Stimulated activated CD4-positive, alpha-beta T cell treated with anti-CD3 and anti-CD28 coated beads, Interleukin-4, amount 100 ng/mL, for 4 hours (primary cell): ENCODE data around the gene SAMHD1.
"Not testable (repeated sequence)": the region's sequence is repeated elsewhere in the genome, so short reads cannot be mapped to it uniquely, and the experiment has no call there.

Source experiments
- DNase-seq, 2 experiments: peaks; one replicate each; pipeline ENCODE4 v3.0.0-alpha.2; 2020

Gene SAMHD1

DNA sequence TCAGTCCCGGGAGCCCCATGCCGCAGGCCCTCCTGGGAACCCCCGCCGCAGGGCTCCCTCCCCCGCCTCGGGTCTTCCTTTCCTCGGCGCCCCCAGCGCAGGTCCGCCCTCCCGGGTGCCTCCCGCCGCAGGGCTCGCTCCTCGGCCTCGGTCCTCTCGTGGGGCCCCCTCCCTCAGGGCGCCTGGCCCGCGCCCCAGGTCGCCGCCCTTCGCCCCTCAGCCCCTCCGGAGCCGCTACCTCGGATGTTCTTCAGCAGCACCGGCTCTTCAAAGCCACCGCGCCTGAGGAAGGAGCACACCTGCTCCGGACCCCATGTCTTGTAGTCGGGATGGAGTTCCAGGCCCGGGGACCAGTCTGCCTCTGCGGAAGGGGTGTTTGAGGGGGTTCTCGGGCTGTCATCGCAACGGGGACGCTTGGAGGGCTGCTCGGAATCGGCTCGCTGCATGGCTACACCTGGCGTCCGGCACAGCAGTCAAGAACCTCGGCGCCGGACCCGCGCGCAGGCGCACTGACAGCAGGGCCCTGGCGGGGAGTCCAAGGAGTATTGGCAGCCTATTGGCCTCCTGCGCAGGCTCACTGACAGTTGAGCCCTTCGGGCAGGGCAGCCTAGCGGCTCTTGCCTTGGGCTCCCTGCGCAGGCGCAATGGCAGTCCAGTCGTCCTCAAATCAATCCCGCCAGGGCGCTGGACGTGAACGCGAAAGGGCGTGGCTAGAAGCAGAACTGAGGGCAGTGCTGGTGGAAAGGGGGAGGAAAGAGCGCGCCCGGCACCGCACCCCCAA lies at the start of gene SAMHD1:
TSS of gene SAMHD1 (minus strand) at position 511 of the 781 bp plus-strand sequence. CDS start at position 446, 65 bp downstream.
- DNase-seq: peak; percentile 84 to 86

DNA sequence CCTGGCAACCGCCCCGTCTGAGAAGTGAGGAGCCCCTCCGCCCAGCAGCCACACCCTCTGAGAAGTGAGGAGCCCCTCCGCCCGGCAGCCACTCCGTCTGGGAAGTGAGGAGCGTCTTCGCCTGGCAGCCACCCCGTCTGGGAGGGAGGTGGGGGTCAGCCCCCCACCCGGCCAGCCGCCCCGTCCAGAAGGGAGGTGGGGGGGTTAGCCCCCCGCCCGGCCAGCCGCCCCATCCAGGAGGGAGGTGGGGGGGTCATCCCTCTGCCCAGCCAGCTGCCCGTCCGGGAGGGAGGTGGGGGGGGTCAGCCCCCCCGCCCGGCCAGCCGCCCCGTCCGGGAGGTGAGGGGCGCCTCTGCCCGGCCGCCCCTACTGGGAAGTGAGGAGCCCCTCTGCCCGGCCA lies 48.7 kb upstream of the SAMHD1 start:
- not testable (repeated sequence) for DNase-seq

DNA sequence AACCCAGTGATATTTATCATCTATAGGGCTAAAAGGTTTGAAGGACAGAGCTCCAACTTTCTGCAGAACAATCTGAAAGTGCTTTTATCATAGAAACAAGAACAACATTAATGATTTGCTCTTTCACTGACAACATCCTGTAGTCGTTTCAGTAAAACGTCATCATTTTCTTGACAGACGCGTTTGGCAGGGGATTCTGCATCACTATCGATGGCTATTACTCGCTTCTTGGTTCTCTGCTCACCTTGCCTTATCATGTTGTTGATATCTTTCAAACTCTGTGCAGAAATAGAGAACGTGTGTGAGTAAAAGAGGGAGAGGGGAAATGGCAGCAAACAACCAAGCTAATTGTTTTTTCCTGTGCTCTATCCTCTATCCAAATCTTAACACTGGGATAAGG lies 47.1 kb upstream of the SAMHD1 start:
- no peak for DNase-seq

DNA sequence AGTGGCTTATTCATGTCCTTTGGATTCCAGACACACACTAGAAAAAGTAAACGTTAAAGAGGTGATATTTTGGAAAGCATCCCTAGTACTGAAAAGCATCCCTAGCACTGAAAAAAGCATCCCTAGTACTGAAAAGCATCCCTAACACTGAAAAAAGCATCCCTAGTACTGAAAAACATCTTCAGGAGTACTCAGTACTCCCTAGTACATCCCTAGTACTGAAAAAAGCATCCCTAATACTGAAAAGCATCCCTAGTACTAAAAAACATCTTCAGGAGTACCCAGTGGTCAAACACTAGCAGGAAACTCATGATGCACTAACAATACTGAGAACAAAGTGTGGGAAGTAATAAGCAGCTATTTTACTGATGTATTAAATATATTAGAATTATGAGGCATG lies 45.6 kb upstream of the SAMHD1 start:
- DNase-seq: no peak

DNA sequence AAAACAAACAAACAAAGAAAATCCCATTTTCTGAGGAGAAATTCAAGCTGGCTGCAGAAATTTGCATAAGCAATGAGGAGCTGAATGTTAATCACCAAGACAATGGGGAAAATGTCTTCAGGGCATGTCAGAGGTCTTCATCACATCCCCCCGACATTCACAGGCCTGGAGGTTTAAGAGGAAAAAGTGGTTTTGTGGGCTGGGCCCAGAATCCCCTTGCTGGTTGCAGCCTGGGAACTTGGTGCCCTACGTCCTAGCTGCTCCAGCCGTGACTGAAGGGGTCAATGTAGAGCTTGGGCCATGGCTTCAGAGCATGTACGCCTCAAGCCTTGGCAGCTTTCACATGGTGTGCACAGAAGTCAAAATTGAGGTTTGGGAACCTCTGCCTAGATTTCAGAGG lies 42.7 kb upstream of the SAMHD1 start:
- not testable (repeated sequence) for DNase-seq

DNA sequence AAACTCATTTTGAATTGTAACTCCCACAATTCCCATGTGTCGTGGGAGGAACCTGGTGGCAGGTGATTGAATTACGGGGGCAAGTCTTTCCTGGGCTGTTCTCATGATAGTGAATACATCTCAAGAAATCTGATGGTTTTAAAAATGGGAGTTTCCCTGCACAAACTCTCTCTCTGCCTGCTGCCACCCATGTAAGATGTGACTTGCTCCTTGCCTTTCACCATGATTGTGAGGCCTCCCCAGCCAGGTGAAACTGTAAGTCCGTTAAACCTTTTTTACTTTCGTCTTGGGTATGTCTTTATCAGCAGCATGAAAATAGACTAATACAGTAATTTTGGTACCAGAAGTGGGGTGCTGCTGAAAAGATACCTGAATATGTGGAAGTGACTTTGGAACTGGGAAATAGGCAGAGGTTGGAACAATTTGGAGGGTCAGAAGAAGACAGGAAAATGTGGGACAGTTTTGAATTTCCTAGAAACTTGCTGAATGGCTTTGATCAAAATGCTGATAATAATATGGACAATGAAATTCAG lies 41.4 kb upstream of the SAMHD1 start:
- no peak for DNase-seq

DNA sequence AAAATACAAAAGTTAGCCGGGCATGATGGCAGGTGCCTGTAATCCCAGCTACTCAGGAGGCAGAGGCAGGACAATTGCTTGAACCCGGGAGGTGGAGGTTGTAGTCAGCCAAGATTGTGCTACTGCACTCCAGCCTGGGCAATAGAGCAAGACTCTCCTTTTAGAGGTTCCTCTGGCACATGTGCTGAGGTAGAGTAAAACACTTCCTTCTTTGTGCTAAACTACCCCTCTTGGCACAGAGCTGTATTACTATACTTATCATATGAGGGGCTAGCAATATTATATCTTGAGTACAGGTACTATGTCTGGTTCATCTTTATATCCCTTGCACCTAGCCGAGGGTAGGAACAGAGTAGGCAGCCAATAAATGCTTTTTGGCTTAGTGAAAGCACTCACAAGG lies 40.2 kb upstream of the SAMHD1 start:
- no peak for DNase-seq

DNA sequence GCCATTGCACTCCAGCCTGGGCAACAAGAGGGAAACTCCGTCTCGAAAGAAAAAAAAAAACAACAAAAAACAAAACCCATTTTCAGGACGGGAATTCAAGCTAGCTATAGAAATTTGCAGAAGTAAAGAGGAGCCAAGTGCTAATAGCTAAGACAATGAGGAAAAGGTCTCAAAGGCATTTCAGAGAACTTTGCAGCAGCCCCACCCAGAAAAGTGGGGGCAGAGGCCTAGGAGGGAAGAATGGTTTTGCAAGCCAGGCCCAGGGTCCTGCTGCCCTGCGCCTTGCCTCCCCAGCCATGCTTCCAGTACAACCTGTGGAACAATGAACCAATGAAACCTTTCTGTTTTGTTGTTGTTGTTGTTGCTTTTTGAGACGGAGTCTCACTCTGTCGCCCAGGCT lies 38.3 kb upstream of the SAMHD1 start:
- DNase-seq: no peak

DNA sequence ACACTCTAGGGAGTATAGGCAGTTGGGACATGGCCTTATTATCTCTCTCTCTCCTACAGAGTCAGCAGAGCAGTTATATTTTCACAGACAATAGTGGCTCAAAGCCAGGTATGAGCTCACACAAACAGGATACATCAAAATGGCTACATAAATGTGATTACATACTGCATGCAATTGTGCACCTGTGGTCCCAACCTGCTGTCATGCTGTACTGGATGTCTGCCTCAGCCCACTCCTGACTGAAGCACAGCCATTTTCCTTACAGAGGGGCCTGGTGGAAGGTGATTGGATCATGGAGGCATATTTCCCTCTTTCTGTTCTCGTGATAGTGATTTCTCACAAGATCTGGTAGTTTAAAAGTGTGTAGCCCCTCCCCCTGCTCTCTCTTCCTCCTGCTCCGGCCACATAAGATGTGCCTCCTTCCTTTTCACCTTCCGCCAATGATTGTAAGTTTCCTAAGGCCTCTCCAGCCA lies 37.0 kb upstream of the SAMHD1 start:
- DNase-seq: no peak

DNA sequence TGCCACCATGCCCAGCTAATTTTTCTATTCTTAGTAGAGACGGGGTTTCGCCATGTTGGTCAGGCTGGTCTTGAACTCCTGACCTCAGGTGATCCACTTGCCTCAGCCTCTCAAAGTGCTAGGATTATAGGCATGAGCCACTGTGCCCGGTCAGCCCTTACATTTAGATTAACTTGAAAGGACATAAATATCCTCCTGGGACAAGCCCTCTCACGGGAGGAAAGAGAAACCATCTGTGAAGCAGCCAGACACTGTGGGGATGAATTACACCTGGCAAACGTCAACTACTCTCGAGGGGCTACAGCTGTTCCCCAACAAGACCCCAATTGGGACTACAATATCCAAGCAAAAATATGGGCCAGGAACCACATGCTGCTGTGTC lies 32.7 kb upstream of the SAMHD1 start:
- DNase-seq: no peak

DNA sequence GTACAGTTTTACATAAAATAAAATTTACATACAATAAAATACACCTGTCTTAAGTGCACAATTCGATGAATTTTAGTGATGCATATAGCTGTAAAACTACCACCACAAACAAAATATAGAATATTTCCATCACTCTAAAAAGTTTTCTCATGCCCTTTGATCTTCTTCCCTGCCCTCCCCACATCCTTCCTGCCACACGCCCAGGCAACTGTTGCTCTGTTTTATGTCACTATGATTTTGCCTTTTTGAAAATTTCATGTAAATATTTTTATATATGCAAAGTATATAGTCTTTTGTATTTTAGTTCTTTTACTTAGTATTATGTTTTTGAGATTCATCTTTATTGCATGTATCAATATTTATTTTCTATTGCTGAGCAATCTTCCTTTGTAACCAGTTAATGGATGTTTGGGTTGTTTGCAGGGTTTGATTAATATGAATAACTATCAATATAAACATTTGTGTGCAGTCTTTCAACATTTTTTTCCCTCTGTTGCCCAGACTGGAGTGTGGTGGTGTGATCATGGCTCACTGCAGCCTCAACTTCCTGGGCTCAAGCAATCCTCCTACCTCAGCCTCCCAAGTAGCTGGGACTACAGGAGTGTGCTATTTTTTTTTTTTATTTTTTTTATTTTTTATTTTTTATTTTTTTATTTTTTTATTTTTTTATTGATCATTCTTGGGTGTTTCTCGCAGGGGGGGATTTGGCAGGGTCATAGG lies 23.8 kb upstream of the SAMHD1 start:
- peak in 1 of 2 experiments; percentile 62 for DNase-seq

DNA sequence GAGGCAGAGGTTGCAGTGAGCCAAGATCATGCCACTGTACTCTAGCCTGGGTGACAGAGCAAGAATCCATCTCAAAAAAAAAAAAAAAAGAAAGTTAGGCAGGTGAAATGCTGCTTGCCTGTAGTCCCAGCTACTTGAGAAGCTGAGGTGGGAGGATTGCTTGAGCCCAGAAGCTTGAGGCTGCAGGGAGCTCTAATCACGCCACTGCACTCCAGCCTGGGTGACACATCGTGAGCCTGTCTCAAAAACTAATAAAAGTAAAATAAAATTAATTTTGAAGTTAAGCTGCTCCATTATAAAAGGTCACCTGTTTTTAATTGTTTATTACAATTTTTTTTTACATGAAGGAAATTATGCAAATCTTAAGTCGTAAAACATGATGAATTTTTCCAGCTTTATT lies 23.2 kb upstream of the SAMHD1 start:
- no peak for DNase-seq

DNA sequence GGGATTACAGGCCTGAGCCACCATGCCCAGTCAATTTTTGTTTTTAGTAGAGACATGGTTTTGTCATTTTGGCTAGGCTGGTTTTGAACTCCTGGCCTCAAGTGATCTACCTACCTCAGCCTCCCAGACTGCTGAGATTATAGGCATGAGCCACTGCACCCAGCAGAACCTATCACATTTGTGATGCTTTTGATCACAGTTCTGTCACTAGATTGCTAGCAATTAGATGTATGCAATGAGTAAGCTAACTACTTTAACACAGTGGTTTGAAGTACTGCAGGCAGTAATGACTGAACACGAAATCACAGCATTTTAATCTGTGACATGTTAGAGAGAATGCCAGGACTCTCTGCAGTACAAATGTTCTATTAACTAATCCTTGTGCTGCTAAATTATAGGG lies 19.6 kb upstream of the SAMHD1 start:
- DNase-seq: no peak

DNA sequence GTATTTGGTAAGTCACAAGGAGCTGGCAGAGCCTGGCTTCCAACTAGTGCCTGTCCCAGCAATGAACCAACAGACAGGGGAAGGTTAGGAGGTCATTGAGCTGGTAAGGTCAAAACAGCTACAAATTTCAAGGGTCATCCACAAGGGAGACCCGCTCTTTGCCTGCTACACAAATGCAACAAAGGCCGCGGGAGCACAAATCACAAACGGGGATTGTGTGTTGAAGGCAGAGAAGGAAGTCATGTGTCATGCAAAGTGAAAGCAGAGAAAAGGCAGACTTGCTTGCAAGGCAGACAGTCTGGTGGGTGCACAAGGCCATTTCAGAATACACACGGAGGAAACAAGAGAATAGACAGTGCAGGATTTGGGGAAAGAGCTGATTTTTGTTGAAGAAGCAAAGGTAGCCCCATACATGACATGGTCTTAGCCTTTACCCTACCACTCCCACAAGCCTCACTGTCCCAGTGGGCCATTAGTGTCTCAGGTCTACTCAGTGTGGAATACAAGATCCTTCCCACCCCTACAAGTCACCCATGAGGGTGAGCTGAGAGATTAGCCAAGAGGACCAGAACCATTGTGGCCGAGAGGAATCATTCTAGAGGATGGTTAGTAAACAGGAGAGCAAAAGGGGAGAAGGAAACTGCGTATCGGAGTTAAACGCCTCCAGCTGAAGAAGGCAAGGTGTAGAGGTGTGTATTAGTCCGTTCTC lies 18.1 kb upstream of the SAMHD1 start:
- peak; percentile 17 to 22 for DNase-seq

DNA sequence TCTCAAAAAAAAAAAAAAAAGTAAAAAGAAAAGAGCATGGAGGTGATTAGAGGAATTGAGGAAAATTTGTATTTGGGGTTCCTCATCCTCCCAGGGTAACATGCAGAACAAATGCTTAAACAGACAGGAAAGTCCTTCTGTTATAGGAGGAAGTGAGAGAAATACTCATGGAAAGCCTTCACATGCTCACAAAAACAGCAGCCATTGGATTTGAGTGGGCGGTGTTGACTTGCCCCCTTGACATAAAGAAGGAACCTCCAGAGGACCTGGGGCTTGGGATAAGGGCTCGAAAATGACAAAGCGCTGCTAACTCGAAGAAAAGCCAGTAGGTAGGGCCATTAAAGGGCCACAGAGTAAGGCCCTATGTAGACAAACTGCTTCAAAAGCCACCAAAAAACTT lies 17.5 kb upstream of the SAMHD1 start:
- DNase-seq: no peak

DNA sequence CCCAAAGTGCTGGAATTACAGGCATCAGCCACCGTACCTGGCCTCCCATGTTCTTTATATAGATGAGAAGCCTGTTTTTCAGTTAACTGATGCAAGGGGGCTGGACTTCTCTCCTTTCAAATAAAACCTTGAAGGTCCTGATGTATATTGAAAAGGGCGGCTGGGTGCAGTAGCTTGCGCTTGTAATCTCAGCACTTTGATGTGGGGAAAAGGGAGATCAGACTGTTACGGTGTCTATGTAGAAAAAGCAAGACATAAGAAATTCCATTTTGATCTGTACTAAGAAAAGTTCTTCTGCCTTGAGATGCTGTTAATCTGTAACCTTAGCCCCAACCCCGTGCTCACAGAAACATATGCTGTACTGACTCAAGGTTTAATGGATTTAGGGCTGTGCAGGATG lies 16.1 kb upstream of the SAMHD1 start:
- no peak for DNase-seq

DNA sequence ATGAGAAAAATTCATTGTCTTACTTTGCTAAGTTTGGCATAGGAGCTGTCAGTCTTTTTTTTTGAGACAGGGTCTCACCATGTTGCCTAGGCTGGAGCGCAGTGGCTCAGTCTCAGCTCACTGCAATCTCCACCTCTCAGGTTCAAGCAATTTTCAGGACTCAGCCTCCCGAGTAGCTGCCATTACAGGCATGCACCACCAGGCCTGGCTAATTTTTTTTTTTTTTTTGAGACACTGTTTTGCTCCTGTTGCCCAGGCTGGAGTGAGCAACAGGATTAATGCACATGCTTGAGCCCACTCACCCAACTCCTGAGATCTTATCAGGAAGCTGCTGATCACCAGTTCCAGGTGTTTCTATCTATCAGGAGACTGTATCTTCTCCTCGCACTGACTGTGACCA lies 15.5 kb upstream of the SAMHD1 start:
- not testable (repeated sequence) for DNase-seq

DNA sequence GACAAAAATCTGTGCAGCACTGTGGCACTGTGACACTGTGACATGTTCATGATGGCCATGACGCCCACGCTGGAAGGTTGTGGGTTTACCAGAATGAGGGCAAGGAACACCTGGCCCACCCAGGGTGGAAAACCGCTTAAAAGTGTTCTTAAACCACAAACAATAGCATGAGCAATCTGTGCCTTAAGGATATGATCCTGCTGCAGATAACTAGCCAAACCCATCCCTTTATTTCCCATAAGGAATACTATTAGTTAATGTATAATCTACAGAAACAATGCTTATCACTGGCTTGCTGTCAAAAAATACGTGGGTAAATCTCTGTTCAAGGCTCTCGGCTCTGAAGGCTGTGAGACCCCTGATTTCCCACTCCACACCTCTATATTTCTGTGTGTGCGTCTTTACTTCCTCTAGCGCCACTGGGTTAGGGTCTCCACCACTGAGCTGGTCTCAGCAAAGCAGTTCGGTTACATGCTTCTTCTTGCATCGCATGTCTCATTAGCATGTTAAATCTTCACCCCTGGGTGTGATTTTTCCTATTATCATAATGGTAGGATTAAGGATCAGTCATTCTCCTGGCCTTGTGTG lies 10.9 kb upstream of the SAMHD1 start:
- DNase-seq: not testable (repeated sequence)

DNA sequence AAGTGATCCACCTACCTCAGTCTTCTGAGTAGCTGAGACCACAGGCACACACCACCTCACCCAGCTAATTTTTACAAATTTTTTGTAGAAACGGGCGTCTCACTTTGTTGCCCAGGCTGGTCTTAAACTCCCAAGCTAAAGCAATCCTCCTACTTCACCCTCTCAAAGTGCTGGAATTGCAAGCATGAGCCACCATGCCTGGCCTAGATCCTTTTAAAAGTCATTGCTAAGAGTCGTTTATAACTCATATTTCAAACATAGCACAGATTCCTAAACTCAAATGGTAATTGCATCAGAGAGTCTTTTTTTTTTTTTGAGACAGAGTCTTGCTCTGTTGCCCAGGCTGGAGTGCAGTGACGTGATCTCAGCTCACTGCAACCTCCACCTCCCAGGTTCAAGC lies 7.7 kb upstream of the SAMHD1 start:
- DNase-seq: no peak

DNA sequence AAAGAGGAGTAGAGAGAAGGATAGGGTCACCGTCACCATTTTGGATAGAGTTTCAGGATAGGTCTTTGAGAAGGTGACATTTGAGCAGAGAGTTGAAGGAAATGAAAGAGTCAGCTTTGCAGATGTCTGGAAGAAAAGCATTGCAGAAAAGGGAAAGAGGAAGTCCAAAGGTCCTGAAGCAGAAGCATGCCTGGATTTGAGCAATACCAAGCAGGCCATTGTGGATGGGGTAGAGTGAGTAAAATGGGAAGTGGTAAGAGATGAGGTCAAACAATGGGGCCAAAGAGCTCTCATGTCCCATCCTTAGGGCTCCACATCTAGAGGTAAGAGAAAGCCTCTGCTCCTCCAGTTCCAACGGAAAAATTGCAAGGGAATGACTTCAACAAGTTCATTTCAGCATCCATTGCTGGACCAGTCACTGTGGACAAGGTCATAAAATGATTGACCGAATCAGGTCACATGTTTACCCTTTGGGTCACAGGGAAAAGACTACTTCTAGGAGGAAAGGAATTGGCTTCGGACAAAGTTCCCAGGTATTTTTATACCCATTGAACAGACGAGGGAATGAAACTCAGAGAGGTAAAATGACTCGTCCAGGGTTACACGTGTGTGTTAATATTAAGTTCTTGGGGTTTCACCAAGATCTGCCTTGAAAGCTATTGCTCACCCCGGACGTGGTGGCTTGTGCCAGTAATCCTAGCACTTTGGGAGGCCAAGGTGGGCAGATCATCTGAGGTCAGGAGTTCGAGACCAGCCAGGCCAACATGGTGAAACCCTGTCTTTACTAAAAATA lies 6.6 kb upstream of the SAMHD1 start:
- no peak for DNase-seq

DNA sequence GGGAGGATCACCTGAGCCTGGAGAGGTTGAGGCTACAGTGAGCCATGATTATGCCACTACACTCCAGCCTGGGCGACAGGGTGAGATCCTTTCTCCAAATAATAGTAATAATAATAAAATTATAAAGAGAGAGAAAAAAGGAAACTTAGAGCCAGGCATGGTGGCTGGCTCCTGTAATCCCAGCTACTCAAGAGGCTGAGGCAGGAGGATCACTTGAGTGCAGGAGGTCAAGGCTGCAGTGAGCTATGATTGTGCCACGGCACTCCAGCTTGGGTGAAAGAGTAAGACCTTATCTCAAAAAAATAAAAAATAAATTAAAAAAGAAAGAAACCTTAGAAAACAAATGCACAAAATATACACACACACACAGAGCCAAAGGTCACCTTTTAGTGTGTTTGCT lies 5.2 kb upstream of the SAMHD1 start:
- no peak for DNase-seq

DNA sequence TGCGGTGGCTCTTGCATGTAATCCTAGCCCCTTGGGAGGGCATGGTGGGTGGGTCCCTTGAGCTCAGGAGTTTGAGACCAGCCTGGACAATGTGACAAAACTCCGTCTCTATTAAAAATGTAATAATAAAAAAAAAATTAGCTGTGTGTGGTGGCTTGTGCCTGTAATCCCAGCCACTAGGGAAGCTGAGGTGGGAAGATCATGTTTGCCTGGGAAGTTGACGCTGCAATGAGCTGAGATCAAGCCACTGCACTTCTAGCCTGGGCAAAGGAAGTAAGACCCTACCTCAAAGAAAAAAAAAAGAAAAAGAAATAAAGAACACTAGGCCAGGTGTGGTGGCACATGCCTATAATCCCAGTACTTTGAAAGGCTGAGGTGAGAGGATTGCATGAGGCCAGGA lies 4.5 kb upstream of the SAMHD1 start:
- no peak for DNase-seq
